Type B pancreatic cell (in vitro differentiated cells): Measurements from ENCODE around the gene MECP2. TPM values are rescaled to one million over a fixed set of nuclear protein-coding genes. Genes with fewer than 3 reads are reported as not detected.
A peak's percentile ranks its signal among the peaks of the same experiment; 100 is the strongest.

Experiments
- DNase-seq: peaks from one replicate; pipeline ENCODE4 v3.0.0; 2021; ENCODE audit warnings: mixed read lengths; ENCODE audit not compliant: unreplicated experiment; ENCODE audit errors: extremely low spot score
- H3K27ac Mint-ChIP-seq: 2 replicates; pipeline ENCODE4 v1.8.0; 2021; ENCODE audit warnings: mild to moderate bottlenecking, mixed read lengths
- H3K27me3 Mint-ChIP-seq: 2 replicates; pipeline ENCODE4 v1.8.0; 2021; ENCODE audit warnings: mixed read lengths
- H3K36me3 Mint-ChIP-seq: 2 replicates; pipeline ENCODE4 v1.8.0; 2021; ENCODE audit warnings: mixed read lengths
- H3K4me1 Mint-ChIP-seq: one replicate; pipeline ENCODE4 v1.8.0; 2021; ENCODE audit warnings: mixed read lengths; ENCODE audit not compliant: unreplicated experiment
- H3K4me3 Mint-ChIP-seq: 2 replicates; pipeline ENCODE4 v1.8.0; 2021; ENCODE audit warnings: mild to moderate bottlenecking, mixed read lengths
- H3K9me3 Mint-ChIP-seq: 2 replicates; pipeline ENCODE4 v1.8.0; 2021; ENCODE audit warnings: mixed read lengths
- CTCF ChIP-seq: fragments of 200-600 bp; sonication (generic); conservative IDR thresholded peaks from 2 replicates; pipeline ENCODE4 v1.5.0; 2021; ENCODE audit warnings: antibody characterized with exemption, mild to moderate bottlenecking
- total RNA-seq: library from RNA; stranded (reverse); gene quantifications from 2 replicates; pipeline ENCODE4 v1.2.1, GENCODE V29; 2021; ENCODE audit warnings: low replicate concordance

The MECP2 gene
- total RNA-seq, 1 donor from 2014 or later, result 37.7 TPM

GRCh38 chrX:154056770-154057241 is 40.7 kb downstream of the MECP2 start:
- no peak for DNase-seq
- no peak for TF ChIP-seq CTCF
- no peaks in the 10 kb centered on the region for H3K27me3 Mint-ChIP-seq
- no peaks in the 10 kb centered on the region for H3K36me3 Mint-ChIP-seq
- peaks cover 17% of the 10 kb centered on the region for H3K4me1 Mint-ChIP-seq
- no peak overlapping the region for H3K4me3 Mint-ChIP-seq
- no peaks in the 10 kb centered on the region for H3K9me3 Mint-ChIP-seq
- H3K27ac Mint-ChIP-seq, result no peak overlapping the region

GRCh38 chrX:154051201-154051810 is 46.2 kb downstream of the MECP2 start:
- H3K4me1 Mint-ChIP-seq, result peaks cover 25% of the 10 kb centered on the region
- no peak overlapping the region for H3K4me3 Mint-ChIP-seq
- H3K27ac Mint-ChIP-seq, result peak overlapping the region; percentile 55
- peaks cover 8% of the 10 kb centered on the region for H3K36me3 Mint-ChIP-seq
- no peaks in the 10 kb centered on the region for H3K27me3 Mint-ChIP-seq
- no peaks in the 10 kb centered on the region for H3K9me3 Mint-ChIP-seq
- peak; percentile 77 for TF ChIP-seq CTCF
- DNase-seq, result no peak

GRCh38 chrX:154050113-154050495 is 47.4 kb downstream of the MECP2 start:
- Mint-ChIP-seq H3K27ac (peak overlapping the region; percentile 84), H3K4me1 (peaks cover 30% of the 10 kb centered on the region)

GRCh38 chrX:154049209-154050112 is 48.1 kb downstream of the MECP2 start:
- no peaks in the 10 kb centered on the region for H3K9me3 Mint-ChIP-seq
- no peak for TF ChIP-seq CTCF
- H3K27ac Mint-ChIP-seq, result peak overlapping the region; percentile 84

More at GRCh38 chrX:154050113-154050495, 47.4 kb downstream of the MECP2 start:
- Mint-ChIP-seq H3K36me3 (peaks cover 8% of the 10 kb centered on the region), H3K4me3 (peak overlapping the region; percentile 35), H3K27me3 (no peaks in the 10 kb centered on the region), H3K9me3 (no peaks in the 10 kb centered on the region)
- DNase-seq, result no peak
- TF ChIP-seq CTCF, result no peak

GRCh38 chrX:154048398-154048797 is 49.1 kb downstream of the MECP2 start:
- Mint-ChIP-seq H3K4me1 (peaks cover 30% of the 10 kb centered on the region), H3K27ac (peak overlapping the region; percentile 27), H3K9me3 (no peaks in the 10 kb centered on the region), H3K36me3 (peaks cover 8% of the 10 kb centered on the region), H3K4me3 (no peak overlapping the region), H3K27me3 (no peaks in the 10 kb centered on the region)
- no peak for TF ChIP-seq CTCF
- no peak for DNase-seq

More at GRCh38 chrX:154049209-154050112, 48.1 kb downstream of the MECP2 start:
- Mint-ChIP-seq H3K4me3 (peak overlapping the region; percentile 35), H3K27me3 (no peaks in the 10 kb centered on the region), H3K4me1 (peaks cover 30% of the 10 kb centered on the region), H3K36me3 (peaks cover 8% of the 10 kb centered on the region)
- DNase-seq, result no peak
